GM10847 (cell line): ENCODE data around the gene ADGRB3.

Experiments
- POLR2A ChIP-seq: IDR thresholded peaks from 2 replicates; pipeline ENCODE4 v1.6.1; 2011; ENCODE audit not compliant: insufficient read length; ENCODE audit errors: extremely low read depth

Gene ADGRB3

DNA sequence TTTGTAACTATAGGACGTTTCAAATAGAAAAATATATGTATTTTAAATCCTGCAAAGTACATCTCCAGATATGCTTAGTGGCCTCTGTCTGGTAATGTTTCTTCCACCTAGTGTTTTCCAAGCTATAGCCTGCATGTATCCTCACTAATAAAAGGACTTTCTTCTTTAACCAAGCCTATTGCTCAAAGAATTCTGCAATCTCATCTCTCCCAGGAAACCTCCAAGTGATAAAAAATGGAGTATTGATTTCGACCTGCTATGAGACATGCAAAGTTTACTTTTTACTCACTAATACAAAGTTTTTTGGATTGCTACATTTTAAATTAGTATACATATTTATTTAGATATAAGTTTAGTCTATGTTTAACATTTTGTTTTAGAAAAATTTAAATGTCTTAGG, 23.3 kb downstream of the ADGRB3 start:
- TF ChIP-seq POLR2A, result no peak

DNA sequence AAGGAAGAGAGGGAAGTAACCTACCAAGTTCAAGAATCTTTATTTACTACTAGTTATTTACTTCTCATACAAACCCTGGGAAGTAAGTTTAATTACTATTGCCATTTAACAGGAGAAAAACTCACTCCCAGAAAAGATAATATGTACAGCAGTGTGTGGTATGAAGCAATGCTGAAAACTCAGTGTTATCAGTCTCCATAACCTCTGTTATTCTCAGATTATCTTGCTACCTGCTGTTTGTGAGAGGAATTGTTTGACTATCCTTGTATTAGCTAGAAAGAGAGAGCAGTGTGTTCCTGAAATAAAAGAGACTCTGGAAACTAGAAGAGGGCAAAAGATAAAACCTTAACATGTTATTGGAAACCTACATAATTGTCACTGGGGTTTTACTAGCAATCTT, 38.2 kb downstream of the ADGRB3 start:
- TF ChIP-seq POLR2A, result no peak

DNA sequence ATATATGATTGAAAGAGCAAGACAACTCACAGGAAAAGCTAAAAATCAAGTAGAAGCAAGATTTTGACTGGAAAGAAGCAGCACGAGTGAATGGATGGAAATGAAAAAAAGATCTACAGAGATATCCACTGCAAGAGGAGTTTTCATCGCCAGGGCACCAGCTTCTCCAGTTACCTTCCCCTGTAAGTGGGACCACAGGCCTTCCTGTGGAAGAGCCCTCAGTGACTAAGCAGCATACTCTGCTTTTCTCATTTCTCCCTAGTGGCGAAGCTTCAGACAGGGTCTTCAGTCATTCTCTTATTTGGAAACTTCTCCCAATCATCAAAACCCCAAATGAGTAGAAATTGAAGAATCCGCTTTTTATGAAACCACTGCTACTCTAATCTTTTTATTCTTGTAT, 40.5 kb downstream of the ADGRB3 start:
- no peak for TF ChIP-seq POLR2A

DNA sequence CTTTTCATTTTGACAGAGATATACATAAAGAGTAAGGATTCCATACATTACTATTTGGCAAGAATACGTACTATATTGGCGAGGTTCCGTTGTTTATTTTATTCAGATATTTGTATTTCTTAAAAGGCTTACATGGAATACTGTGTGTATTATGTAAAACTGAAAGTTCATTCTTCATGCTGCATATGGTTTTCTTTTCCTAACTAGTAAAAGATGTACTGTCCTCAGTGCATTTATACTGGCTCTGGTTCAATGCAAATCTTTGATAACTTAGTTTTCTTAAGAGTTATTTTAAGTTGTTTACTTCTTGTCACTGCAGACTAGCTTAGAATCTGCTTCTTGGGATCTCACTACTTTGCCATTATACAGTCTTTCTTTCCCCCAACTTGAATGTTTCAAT, 42.0 kb downstream of the ADGRB3 start:
- no peak for TF ChIP-seq POLR2A

DNA sequence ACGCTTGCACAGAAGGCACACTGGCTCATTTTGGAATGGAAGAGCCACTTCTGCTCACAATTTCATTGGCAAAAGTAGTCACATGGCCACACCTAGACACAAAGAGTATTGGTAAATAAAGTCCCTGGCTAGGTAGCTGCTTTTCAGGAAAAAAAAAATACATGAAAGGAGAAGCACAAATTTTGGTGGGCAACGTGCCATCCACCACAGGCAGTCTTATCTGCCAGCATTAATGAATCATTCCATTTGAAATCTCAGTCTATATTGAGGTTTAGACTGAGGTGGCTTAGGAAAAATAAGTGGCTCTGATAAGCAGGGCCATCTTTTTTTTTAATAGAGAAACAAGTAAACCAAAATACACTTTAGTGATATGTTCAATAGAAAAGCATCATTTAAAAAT, 44.3 kb downstream of the ADGRB3 start:
- no peak for TF ChIP-seq POLR2A

DNA sequence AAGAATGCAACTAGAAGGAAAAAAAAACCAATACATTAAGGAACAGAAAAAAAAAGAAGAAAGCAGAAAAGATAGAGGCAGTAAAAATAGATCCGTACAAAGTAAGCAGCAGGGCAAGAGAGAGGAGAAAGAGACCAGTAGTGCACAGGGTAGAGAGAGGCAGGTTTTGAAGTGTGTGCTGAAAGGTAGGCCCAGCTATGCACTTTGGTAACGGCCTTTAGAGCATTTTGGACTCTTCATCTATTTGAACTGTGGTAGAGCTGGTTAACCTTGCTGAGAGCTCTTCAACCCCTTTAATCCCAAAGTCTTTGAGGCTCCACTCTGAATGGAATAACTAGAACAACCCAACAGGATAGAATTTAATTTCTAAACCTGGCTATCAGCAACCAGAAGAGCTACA, 45.2 kb downstream of the ADGRB3 start:
- no peak for TF ChIP-seq POLR2A

DNA sequence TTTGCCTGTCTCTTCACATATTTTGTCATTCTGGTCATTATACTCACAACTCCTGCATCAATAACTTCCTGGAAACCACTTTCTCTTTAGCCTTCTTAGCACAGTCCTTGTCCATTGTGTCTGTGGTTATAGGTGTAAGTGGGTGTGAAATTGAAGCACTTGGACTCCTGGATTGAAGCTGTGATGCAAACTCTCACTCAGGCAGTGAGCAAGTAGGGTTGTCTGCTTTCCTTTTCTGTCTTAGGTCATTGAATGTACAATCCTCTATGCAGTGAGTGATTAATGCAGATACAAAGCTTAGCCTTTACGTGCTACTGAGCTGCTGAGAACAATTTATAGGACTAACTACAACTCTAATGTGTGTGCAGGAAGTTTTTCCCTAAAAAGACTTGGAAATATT, 54.8 kb downstream of the ADGRB3 start:
- no peak for TF ChIP-seq POLR2A

DNA sequence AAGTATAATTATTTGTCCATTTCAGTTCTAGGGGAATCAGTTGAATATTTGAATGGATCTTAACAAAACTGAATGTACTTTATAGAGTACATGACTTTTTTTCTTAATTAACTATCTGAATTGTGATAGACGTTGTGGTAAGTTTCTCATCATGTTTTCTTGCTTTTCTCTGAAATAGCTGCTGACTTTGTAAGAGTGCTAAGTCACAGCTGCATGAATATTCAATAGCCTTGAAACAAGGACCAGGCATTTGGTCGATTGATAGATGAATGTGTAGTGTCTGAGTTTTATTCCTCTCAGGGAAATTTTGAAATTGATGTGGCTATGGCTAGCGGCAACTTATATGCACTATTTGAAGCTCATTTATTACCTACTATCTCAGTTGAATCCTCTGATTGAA, 56.0 kb downstream of the ADGRB3 start:
- no peak for TF ChIP-seq POLR2A

DNA sequence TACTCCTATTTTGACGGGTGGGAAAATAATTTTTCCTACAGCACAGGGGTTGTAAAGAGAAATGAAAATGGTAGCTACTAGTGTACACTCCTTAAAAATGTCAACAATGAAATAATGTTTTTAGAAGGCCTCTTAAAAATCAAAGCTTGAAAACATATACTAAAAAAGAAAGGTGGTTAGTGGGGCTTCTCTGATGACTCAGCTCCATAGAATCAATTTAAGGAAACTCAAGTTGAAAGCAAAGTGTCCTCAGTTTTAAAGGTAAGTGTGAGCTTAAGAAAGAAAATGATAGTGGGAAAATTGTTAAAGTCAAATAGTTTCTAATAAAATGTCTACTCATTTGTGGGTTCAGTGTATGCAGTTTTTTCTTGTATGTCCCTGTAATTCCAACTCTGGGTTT, 58.2 kb downstream of the ADGRB3 start:
- TF ChIP-seq POLR2A, result no peak

DNA sequence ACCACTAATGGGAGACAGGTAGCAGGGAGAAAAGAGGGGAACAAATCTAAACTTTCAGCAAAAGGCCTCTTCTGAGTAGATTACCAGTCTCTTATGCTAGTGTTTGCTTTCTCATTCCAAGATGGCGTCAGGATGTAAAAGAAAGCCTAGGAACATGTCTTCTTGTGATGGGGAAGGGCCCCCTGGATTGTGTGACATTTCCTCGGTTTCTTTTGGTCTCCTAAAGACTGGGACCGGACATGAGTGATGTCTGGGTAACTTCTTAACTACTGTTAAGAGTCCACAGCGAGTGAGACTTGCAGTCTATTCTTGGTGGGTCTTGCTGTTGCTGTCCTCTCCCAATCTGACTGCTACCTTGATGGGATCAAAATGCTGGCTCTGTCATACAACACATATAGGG, 60.3 kb downstream of the ADGRB3 start:
- TF ChIP-seq POLR2A, result no peak

DNA sequence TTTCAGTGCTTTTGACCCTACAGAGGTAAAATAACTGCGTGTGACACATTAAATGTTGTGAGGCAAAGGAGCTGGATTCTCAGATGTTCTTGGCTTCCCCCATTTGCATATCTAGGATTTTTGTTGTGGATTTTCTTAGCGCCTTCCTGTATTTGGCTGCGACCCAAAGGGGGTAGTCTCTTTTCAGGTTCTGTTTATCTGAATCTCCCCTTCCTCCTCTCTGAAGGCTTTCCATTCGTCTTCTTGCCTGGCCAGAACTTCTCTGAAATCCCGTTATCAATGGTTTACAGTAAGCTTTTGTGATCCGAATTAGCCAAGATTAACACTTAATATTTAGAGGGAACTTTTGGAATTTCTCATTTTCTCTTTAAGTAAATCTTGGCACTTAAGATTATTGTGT, 60.8 kb downstream of the ADGRB3 start:
- TF ChIP-seq POLR2A, result no peak

DNA sequence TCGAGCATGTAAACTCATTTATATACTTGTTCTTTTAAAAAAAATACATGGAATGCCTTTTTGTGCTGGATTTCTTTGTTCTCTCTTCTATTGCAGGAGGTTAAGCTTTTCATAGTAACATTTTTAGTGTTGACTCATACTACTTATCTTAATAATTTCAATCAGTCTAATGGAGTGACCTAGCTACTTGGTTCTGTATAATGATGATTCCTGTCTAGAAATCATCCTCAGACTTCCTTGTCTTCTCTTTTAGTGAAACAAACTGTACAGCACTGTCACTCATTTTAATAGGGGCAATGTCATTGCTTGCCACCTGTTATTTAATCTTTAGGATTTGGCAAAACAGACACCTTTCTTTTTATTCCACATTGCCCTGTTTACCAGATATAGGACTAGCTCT, 62.3 kb downstream of the ADGRB3 start:
- no peak for TF ChIP-seq POLR2A

DNA sequence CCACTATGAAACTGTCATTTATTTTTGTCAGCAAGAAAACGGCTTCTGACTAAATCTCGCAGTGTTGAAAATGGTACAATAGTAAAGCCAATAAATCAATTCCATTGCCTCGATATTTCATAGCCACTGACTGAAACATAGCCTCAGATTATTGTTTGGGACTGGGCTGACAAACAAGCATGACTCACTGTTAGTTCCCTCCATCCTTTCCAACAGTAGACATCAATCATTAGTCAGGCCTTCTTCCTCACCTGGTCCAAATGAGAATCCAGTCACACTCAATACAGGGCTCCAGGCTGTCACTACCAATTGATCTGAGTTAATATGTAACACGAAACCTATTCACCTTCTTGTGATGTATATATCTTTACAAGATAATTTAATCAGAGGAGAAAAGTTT, 66.1 kb downstream of the ADGRB3 start:
- no peak for TF ChIP-seq POLR2A

DNA sequence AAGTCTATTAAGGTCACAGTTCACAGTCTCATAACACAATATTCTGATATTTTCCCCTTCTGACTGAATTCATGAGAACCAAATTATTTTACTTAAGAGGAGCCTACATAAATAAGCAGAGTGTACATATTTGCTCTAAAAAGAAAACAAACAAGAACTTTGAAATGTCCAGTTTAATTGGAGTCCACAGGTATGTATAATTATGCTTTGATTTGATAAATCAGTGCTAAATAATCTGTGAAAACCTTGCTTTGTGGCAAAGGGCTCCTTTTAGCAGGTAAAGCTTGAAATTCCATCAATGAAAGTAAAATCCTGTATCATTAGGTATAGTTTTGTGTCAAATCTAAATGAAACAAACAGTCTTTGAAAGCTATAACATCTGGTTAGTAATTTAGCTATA, 69.4 kb downstream of the ADGRB3 start:
- TF ChIP-seq POLR2A, result no peak

DNA sequence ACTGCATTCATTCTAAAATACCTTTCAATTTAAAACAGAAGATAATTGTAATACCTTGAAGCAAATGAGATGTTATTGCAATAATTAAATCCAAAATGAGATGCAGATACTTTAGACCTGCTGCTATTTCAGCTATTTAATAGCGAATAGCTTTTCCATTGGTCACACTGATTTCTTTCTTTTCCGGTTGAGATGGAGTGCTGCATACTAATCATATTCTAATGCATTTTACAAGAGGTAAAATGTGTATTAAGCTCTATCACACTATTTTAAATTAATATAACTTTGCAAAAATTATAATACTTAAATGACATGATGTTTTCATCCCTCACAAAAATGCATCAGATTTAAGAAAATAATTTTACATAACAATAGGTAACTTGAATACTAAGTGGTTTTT, 74.0 kb downstream of the ADGRB3 start:
- no peak for TF ChIP-seq POLR2A

DNA sequence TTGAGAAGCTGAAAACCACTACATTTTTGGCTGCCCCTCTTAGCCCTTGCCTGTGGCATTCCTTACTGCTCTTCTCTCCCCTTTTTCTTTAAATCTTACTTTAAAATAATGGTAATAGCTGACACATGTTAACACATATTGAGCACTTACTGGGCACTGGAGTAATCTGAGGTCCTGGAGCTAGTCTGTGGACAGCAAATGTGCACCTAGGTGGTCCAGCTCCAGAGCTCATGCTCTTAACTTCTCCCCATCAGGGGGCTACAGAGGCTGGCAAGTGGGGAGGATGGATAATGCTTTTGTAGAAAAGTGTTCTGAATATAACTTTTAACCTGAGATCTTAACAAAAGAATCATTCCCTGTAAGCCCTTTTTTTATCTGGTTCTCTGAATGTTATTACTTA, 74.8 kb downstream of the ADGRB3 start:
- no peak for TF ChIP-seq POLR2A

DNA sequence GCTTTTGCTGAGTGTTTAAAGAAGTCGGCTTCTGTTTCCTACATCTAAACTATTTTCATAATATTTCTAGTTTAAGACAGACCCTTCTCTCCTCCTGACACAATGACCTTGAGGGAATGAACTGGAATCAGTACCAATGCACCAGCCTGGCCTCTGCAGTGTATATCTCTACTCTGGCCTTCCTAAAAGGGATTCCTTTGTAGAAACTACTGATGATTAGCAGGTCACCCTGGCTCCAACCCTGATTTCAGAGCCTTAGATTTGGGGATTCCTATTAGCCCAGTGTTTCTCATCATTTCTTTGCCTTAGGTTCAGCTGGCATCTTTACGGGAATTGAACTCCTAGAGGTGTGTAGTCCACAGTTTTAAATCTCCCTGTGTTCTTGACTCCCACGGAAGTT, 75.4 kb downstream of the ADGRB3 start:
- no peak for TF ChIP-seq POLR2A

DNA sequence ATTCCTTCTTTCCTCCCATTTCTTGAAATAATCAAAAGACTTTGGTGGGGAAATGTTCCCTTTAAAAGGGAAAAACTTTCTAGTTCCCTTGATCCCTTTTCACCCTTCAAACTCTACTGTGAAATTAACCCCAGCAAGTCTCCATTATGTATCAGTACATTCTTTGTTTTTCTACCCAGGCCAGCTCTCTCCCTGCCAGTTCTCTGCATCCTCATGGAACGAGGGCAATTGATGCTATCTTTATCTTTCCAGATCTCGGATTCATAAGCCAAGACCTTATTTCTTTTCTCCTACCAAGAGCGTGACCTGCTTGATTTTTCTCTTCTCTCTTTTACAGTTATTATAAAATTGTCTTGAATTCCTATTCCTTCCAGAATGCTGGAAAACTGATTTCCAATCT, 75.8 kb downstream of the ADGRB3 start:
- TF ChIP-seq POLR2A, result no peak

DNA sequence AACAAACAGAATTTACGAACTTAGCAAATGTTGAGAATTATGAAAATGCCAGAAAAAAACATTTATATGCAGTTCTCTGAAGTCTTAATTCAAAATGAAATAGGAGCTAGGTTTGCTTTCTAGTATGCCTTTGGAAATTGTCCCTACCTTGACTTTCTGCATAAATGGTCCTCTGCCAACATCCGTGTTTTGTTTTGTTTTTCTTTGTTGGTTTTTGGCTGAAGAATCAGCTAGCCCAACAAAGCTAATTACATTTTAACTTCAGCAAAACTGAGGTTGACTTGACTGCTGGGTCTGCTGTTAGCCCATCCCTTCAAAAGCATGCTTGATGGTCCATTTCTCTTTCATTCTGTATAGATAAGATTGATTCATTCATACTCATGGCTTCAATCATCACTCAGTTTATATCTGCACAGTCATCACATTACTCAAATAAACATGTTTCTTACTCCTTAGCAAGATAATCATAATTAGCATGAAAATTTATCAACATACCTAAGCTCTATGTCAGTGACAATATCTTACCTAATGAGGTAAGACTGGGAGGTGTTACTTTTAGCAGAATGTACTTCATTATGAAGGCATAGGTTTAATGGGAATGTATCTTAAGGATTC, 76.4 kb downstream of the ADGRB3 start:
- no peak for TF ChIP-seq POLR2A

DNA sequence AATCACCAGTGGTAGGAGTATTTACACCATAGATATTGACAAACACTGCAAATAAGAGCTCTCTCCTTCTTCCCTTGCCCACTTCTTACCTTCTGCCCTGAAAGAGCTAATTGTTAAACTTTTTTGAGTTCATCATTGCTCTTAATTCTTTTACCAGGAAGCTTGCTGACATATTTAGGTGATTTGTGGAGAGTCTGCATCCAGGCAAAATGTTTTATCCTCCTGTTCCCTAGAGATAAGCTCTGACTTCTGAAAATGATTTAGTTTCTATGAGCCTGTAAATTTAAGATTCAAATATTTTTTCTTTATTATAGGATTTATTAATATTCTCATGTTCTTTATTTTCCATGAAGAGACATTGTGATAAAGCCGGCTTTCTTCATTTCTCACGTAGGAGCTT, 81.5 kb downstream of the ADGRB3 start:
- TF ChIP-seq POLR2A, result no peak
